IPS DF 6.9 (cell line): ENCODE results near the gene LIX1L.

Experiments used
- DNase-seq: peaks from one replicate; pipeline ENCODE4 v3.0.0-alpha.2; 2013; ENCODE audit warnings: low read depth, low spot score
- H3K27ac ChIP-seq: one replicate; pipeline ENCODE4 v1.5.1; 2013; ENCODE audit warnings: low read length, control low read depth
- H3K27me3 ChIP-seq: 2 replicates; pipeline ENCODE4 v1.6.1; 2013; ENCODE audit warnings: mild to moderate bottlenecking, low read length; ENCODE audit not compliant: control insufficient read depth, insufficient read depth
- H3K36me3 ChIP-seq: 2 replicates; pipeline ENCODE4 v1.6.1; 2013; ENCODE audit warnings: low read length; ENCODE audit not compliant: control insufficient read depth, insufficient read depth
- H3K4me1 ChIP-seq: 2 replicates; pipeline ENCODE4 v1.6.1; 2013; ENCODE audit warnings: low read length; ENCODE audit not compliant: control insufficient read depth, insufficient read depth
- H3K4me3 ChIP-seq: 2 replicates; pipeline ENCODE4 v1.5.1; 2013; ENCODE audit warnings: mild to moderate bottlenecking, low read length
- H3K9me3 ChIP-seq: 2 replicates; pipeline ENCODE4 v1.6.1; 2013; ENCODE audit warnings: low read length, inconsistent platforms; ENCODE audit not compliant: control insufficient read depth, insufficient read depth
- WGBS: extraction: QIAGEN DNeasy Blood & Tissue Kit; methylation state at CpG from one replicate; pipeline ENCODE4 v1.1.7; 2013; ENCODE audit warnings: mixed read lengths, missing lambda C conversion rate; ENCODE audit not compliant: insufficient read length, insufficient coverage; 5-methylcytosine and 5-hydroxymethylcytosine counted together

LIX1L gene

DNA sequence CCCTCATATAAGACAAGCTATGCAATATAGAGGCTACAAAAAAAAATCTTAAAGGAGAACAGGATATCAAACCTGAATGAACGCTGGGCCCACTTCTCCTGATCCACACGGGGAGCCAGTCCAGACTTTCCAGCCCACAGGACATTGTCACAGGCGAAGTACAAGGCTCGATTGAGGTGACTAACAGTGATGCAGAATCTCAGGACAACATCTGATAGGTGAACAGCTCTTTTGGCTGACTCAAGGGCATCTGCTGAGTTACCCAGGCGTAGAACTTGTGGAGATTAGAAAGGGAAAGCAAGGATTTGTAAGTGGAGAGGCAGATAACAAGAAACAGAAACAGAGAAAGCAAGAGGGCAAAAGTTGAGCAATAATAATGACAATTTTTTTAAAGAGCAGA is 41.1 kb downstream of the LIX1L start:
- DNase-seq = no peak
- Histone ChIP-seq H3K4me1 (peaks cover 3% of the 10 kb centered on the region; the same call in 1 of the 2 replicates), H3K27ac (no peak overlapping the region), H3K4me3 (no peak overlapping the region), H3K27me3 (no peaks in the 10 kb centered on the region), H3K36me3 (no peaks in the 10 kb centered on the region), H3K9me3 (no peaks in the 10 kb centered on the region)
- WGBS = no CpG with 5 or more reads among the region's 5 CpGs

DNA sequence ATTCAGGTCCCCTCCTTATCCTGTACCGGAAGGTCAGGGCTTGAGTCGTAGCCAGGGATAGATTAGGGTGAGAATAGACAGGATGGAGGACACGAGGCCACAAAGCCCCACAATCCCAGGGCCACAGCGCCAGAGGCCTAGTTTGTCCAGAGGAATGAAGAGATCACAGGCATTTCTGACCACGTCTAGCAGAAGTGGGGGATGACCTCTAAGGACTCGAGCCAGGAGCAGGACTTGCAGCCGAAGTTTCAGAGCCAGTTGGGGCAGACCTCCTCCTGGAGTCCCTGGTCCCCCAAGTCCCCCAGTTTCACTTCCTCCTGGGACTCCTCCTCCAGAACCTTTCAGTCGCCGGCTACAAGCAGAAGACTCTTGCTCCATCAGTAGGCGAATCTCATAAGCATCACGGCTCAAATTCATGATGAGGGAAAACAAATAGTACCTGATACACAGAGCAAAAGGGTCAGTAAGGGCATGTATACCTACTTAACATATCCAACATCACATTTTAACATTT is 45.6 kb downstream of the LIX1L start:
- H3K36me3 ChIP-seq = no peaks in the 10 kb centered on the region
- no peaks in the 10 kb centered on the region for H3K4me1 ChIP-seq
- no peak overlapping the region for H3K4me3 ChIP-seq
- no peaks in the 10 kb centered on the region for H3K9me3 ChIP-seq
- no peak for DNase-seq
- no CpG with 5 or more reads among the region's 11 CpGs for WGBS
- H3K27ac ChIP-seq = no peak overlapping the region
- no peaks in the 10 kb centered on the region for H3K27me3 ChIP-seq

DNA sequence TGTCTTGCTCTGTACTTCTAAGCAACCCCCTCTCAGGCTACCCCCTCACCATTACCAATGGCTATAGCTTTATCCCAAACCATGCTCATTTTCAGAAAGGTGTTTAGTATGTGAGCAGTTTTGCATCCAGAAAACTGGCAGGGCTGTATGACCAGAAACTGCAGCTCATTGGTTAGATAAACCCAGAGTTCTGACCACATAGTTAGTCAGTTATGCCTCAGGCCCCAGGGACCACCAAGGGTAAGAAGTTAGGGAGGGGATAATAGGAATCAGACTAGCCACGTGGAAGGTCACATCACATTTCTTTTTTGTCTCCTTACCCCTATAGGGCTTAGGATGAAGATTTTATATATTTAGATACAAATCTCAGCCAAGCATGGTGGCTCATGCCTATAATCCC is 49.2 kb downstream of the LIX1L start:
- Histone ChIP-seq H3K4me3 (no peak overlapping the region), H3K27me3 (no peaks in the 10 kb centered on the region), H3K4me1 (no peaks in the 10 kb centered on the region), H3K9me3 (no peaks in the 10 kb centered on the region), H3K36me3 (no peaks in the 10 kb centered on the region), H3K27ac (no peak overlapping the region)
- no CpG with 5 or more reads among the region's 1 CpG for WGBS
- DNase-seq = no peak

DNA sequence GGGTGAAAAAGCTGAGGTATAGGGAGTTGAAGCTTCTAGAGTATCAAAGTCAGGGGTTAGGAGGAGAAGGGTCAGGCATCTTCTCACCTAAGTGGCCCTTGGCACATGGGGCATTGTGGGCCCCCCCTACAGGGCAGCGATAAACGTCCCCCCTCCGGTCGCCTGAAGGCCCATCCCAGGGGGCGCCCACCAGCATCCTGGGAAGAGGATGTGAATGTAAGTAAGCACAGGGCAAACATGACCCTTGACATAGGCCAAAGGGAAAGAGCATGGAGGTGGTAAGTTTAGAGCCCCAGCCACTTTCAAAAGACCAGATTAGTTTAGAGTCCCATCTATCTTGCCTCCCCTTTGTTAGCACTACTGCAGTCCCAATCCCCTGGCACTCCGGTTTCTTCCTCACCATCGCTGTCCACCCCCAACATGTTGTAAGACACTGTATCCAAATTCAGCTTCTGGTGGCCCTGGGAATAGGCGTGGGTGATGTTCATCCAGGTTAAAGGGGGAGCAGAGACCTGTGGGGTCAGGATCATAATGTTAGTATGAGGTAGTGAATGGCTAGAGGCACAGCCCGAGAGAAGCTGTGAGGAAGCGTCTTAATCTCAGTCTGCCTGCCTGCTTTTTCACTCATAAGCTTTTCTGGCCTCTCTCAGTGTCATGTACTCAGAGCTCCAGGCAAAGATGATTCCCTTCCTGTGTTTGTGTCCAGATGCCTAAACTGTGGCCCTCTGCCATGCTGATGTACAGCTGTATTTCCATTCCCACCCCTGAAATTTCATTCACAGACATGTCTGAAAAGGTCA is 50.7 kb downstream of the LIX1L start:
- Histone ChIP-seq H3K36me3 (no peaks in the 10 kb centered on the region), H3K27ac (no peak overlapping the region), H3K4me1 (no peaks in the 10 kb centered on the region), H3K27me3 (no peaks in the 10 kb centered on the region), H3K4me3 (no peak overlapping the region), H3K9me3 (no peaks in the 10 kb centered on the region)
- no peak for DNase-seq
- no CpG with 5 or more reads among the region's 10 CpGs for WGBS

DNA sequence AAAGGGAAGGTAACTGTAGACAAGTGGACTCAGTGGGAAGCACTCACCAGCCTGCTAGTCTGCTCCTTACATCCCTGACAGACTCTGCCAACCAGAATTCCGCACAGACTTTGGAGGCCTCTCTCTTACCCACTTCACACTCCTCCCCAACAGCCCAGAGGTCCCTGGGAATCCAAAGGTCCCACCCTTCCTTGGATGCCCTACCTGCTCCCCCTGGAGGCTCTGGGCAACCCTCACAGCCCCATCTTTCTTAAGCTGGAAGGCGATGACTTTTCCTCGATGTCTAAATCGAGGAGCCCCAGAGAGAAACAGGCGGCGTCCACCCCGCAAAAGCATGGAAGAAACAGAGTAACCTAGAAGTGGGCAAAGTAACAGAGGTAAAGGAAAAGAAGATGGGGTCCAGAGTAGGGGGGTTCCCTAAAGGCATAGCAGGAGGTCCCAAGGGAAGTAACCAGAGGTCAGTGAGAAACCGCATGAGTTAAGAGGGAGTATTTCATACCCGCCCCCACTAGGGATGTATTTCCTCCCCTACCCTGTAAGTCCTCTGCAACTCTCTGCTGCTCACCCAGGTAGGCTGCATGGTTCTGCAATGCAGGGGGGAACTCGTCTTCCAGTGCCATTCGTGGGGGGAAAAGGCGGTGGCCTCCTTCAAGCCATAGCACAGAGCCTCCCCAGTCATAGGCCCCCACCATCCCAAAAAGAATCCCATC is 56.4 kb downstream of the LIX1L start:
- no CpG with 5 or more reads among the region's 12 CpGs for WGBS
- H3K36me3 ChIP-seq = no peaks in the 10 kb centered on the region
- H3K4me3 ChIP-seq = no peak overlapping the region
- H3K27ac ChIP-seq = no peak overlapping the region
- no peak for DNase-seq
- H3K9me3 ChIP-seq = no peaks in the 10 kb centered on the region
- no peaks in the 10 kb centered on the region for H3K27me3 ChIP-seq
- peaks cover 2% of the 10 kb centered on the region; the same call in 1 of the 2 replicates for H3K4me1 ChIP-seq

- H3K4me3 ChIP-seq = no peak overlapping the region
- H3K4me1 ChIP-seq = peaks cover 2% of the 10 kb centered on the region; the same call in 1 of the 2 replicates
- DNase-seq = no peak
- H3K9me3 ChIP-seq = no peaks in the 10 kb centered on the region
- WGBS = no CpG with 5 or more reads among the region's 5 CpGs
- no peaks in the 10 kb centered on the region for H3K36me3 ChIP-seq
- H3K27ac ChIP-seq = no peak overlapping the region
- H3K27me3 ChIP-seq = no peaks in the 10 kb centered on the region
These were observed 59.1 kb downstream of the LIX1L start for GRCh38 chr1:145898756-145899155.

DNA sequence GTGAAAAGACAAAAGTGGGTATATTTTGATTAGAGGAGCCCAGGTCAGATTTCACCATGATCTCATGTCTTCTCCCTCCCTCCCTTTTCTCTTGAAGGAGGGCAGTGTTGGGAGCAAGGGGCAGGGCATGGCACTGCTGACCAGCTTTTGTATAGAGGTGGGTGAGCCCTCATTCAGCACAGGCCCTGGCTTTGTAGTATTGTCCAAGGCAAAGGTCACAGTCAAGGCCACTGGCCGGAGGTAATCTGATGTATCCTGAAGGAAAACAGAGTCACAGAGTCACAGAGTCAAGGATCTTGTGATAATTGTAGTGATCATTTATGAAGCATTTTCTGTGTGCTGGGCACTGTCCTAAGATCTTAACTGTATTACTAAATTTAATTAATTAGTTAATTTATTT is 59.8 kb downstream of the LIX1L start:
- DNase-seq = no peak
- peaks cover 2% of the 10 kb centered on the region; the same call in 1 of the 2 replicates for H3K4me1 ChIP-seq
- no peak overlapping the region for H3K4me3 ChIP-seq
- H3K27me3 ChIP-seq = no peaks in the 10 kb centered on the region
- no peaks in the 10 kb centered on the region for H3K36me3 ChIP-seq
- no CpG with 5 or more reads among the region's 1 CpG for WGBS
- H3K27ac ChIP-seq = no peak overlapping the region
- no peaks in the 10 kb centered on the region for H3K9me3 ChIP-seq

- no peaks in the 10 kb centered on the region; the same call in 1 of the 2 replicates for H3K4me1 ChIP-seq
- WGBS = no CpG with 5 or more reads among the region's 1 CpG
- H3K4me3 ChIP-seq = no peak overlapping the region
- H3K9me3 ChIP-seq = no peaks in the 10 kb centered on the region
- no peaks in the 10 kb centered on the region for H3K36me3 ChIP-seq
- no peak for DNase-seq
- no peak overlapping the region for H3K27ac ChIP-seq
- no peaks in the 10 kb centered on the region for H3K27me3 ChIP-seq
These were observed 62.3 kb downstream of the LIX1L start for GRCh38 chr1:145895471-145895870.

DNA sequence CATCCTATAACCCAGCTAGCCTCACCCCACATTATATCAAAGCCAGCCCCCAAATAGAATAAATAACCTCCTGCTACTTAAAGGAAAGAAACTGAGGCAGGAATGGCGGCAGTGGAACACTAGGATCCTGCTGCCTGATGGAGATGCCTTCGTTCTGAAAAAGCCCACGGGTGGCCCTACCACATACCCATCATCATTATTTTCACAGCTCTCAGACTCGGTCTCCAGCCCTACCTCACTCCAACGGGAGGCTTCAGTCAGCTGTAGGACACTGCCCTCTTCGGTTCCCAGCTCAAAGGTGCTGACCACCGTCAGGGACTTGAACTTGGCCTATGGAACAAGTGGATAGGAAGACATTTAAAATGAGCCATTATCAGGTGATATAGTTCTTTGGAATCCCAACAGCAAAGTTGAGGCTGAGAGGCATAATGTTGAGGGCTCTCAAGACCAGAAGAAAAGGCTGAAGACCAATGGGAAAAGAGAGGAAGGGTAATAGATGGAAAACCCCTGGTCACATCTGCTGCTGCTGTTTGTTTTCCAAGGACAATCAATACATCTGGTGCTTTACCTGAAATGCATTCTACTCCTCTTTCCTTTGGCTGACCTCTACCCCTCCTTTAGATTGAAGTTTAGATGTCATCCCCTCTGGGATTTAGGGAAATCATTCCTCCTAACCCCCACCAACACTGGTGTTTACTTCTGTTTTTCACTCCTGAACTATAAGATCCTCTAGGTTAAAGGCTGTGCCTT is 64.3 kb downstream of the LIX1L start:
- DNase-seq = no peak
- no peaks in the 10 kb centered on the region; the same call in 1 of the 2 replicates for H3K4me1 ChIP-seq
- H3K4me3 ChIP-seq = no peak overlapping the region
- no peaks in the 10 kb centered on the region for H3K36me3 ChIP-seq
- no CpG with 5 or more reads among the region's 7 CpGs for WGBS
- no peaks in the 10 kb centered on the region for H3K9me3 ChIP-seq
- no peaks in the 10 kb centered on the region for H3K27me3 ChIP-seq
- no peak overlapping the region for H3K27ac ChIP-seq

DNA sequence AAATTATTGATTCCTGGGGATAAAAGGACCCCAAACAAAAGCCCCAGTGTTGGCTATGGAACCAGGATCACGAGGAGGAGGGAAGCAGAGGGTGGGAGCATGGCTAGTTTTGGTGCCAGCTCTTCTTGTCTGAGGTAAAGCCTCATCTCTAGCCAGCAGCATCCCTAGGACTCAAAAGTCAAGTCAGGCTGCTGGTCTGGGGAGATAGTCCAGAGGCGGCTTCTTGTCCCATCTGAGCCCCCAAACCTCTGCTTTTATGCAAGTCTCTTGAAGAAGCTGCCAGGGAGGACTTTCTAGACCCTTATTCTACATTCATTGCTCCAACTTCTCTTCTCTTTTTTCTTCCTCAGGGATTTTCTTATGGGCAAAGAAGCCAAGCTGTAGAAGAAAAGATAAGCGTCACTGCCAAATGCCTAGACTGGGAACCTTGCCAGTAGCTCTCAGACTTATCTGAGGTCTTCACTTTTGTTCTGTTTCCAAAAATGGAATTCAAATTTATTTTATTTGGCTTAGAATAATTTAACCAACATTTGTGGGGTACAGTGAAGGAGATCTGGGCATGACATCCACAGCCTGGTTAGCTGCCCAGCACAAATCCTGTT is 65.2 kb downstream of the LIX1L start:
- DNase-seq = no peak
- no peaks in the 10 kb centered on the region for H3K36me3 ChIP-seq
- no peaks in the 10 kb centered on the region for H3K27me3 ChIP-seq
- no peaks in the 10 kb centered on the region for H3K9me3 ChIP-seq
- WGBS = no CpG with 5 or more reads among the region's 3 CpGs
- no peaks in the 10 kb centered on the region; the same call in 1 of the 2 replicates for H3K4me1 ChIP-seq
- no peak overlapping the region for H3K4me3 ChIP-seq
- H3K27ac ChIP-seq = no peak overlapping the region
